ENCODE data around the gene DNAH8. TPM values are rescaled to one million over a fixed set of nuclear protein-coding genes. Genes with fewer than 3 reads are reported as not detected.

DNAH8 gene
- total RNA-seq, 2 experiments from 2014 or later, result 0.03 to 0.05 TPM

GRCh38 chr6:38815250-38815649 lies 100.1 kb downstream of the DNAH8 start:
- Mint-ChIP-seq H3K4me1 (no peaks in the 10 kb centered on the region), H3K27me3 (peaks cover 47% of the 10 kb centered on the region), H3K4me3 (no peak overlapping the region), H3K27ac (no peak overlapping the region), H3K9me3 (no peaks in the 10 kb centered on the region), H3K36me3 (ENCODE audit: low read depth) (no peaks in the 10 kb centered on the region)
- ChIA-PET CTCF (no interaction called here), POLR2A (no interaction called here)
- no peak for DNase-seq

GRCh38 chr6:38818691-38819090 lies 103.6 kb downstream of the DNAH8 start:
- H3K4me3 Mint-ChIP-seq, result no peak overlapping the region
- POLR2A ChIA-PET, result no interaction called here
- CTCF ChIA-PET, result no interaction called here
- DNase-seq, result no peak
- no peak overlapping the region for H3K27ac Mint-ChIP-seq
- H3K4me1 Mint-ChIP-seq, result no peaks in the 10 kb centered on the region
- peaks cover 31% of the 10 kb centered on the region for H3K27me3 Mint-ChIP-seq
- H3K36me3 Mint-ChIP-seq (ENCODE audit: low read depth), result no peaks in the 10 kb centered on the region
- no peaks in the 10 kb centered on the region for H3K9me3 Mint-ChIP-seq

- ChIA-PET POLR2A (no interaction called here), CTCF (no interaction called here)
- Mint-ChIP-seq H3K4me3 (no peak overlapping the region), H3K27ac (no peak overlapping the region), H3K4me1 (no peaks in the 10 kb centered on the region), H3K27me3 (peaks cover 18% of the 10 kb centered on the region), H3K9me3 (no peaks in the 10 kb centered on the region), H3K36me3 (ENCODE audit: low read depth) (no peaks in the 10 kb centered on the region)
- DNase-seq, result no peak
Measured at GRCh38 chr6:38822963-38823362, 107.9 kb downstream of the DNAH8 start.

GRCh38 chr6:38824243-38824894 lies 109.3 kb downstream of the DNAH8 start:
- no peak for DNase-seq
- POLR2A ChIA-PET, result no interaction called here
- no peak overlapping the region for H3K27ac Mint-ChIP-seq
- CTCF ChIA-PET, result interaction anchor here (0.7 kb wide), 1 partner anchor 51 kb away, joined by 3 read pairs; no protein-coding TSS in a partner anchor
- no peaks in the 10 kb centered on the region for H3K9me3 Mint-ChIP-seq
- no peaks in the 10 kb centered on the region for H3K4me1 Mint-ChIP-seq
- H3K36me3 Mint-ChIP-seq (ENCODE audit: low read depth), result no peaks in the 10 kb centered on the region
- H3K27me3 Mint-ChIP-seq, result peaks cover 24% of the 10 kb centered on the region
- H3K4me3 Mint-ChIP-seq, result no peak overlapping the region

GRCh38 chr6:38827024-38827423 lies 111.9 kb downstream of the DNAH8 start:
- peaks cover 3% of the 10 kb centered on the region for H3K9me3 Mint-ChIP-seq
- H3K27ac Mint-ChIP-seq, result no peak overlapping the region
- POLR2A ChIA-PET, result no interaction called here
- no peak for DNase-seq
- peaks cover 19% of the 10 kb centered on the region for H3K27me3 Mint-ChIP-seq
- CTCF ChIA-PET, result no interaction called here
- H3K36me3 Mint-ChIP-seq (ENCODE audit: low read depth), result no peaks in the 10 kb centered on the region
- no peaks in the 10 kb centered on the region for H3K4me1 Mint-ChIP-seq
- H3K4me3 Mint-ChIP-seq, result no peak overlapping the region

GRCh38 chr6:38831865-38832264 lies 116.8 kb downstream of the DNAH8 start:
- ChIA-PET CTCF (no interaction called here), POLR2A (no interaction called here)

GRCh38 chr6:38833320-38833719 lies 118.2 kb downstream of the DNAH8 start:
- DNase-seq, result no peak

More at GRCh38 chr6:38831865-38832264, 116.8 kb downstream of the DNAH8 start:
- peaks cover 21% of the 10 kb centered on the region for H3K27me3 Mint-ChIP-seq
- no peak for DNase-seq
- H3K4me1 Mint-ChIP-seq, result no peaks in the 10 kb centered on the region
- no peaks in the 10 kb centered on the region for H3K36me3 Mint-ChIP-seq (ENCODE audit: low read depth)
- no peak overlapping the region for H3K4me3 Mint-ChIP-seq
- no peak overlapping the region for H3K27ac Mint-ChIP-seq
- peaks cover 3% of the 10 kb centered on the region for H3K9me3 Mint-ChIP-seq

GRCh38 chr6:38836585-38836984 lies 121.5 kb downstream of the DNAH8 start:
- H3K27ac Mint-ChIP-seq, result no peak overlapping the region
- no peaks in the 10 kb centered on the region for H3K36me3 Mint-ChIP-seq (ENCODE audit: low read depth)
- no peaks in the 10 kb centered on the region for H3K9me3 Mint-ChIP-seq
- ChIA-PET CTCF (no interaction called here), POLR2A (no interaction called here)
- no peak for DNase-seq
- no peak overlapping the region for H3K4me3 Mint-ChIP-seq
- H3K4me1 Mint-ChIP-seq, result no peaks in the 10 kb centered on the region
- H3K27me3 Mint-ChIP-seq, result peaks cover 10% of the 10 kb centered on the region

More at GRCh38 chr6:38833320-38833719, 118.2 kb downstream of the DNAH8 start:
- no peaks in the 10 kb centered on the region for H3K4me1 Mint-ChIP-seq
- CTCF ChIA-PET, result no interaction called here
- POLR2A ChIA-PET, result no interaction called here
- H3K4me3 Mint-ChIP-seq, result no peak overlapping the region
- peaks cover 3% of the 10 kb centered on the region for H3K9me3 Mint-ChIP-seq
- H3K27me3 Mint-ChIP-seq, result peaks cover 23% of the 10 kb centered on the region
- no peak overlapping the region for H3K27ac Mint-ChIP-seq
- H3K36me3 Mint-ChIP-seq (ENCODE audit: low read depth), result no peaks in the 10 kb centered on the region

GRCh38 chr6:38837101-38837500 lies 122.0 kb downstream of the DNAH8 start:
- ChIA-PET POLR2A (no interaction called here), CTCF (no interaction called here)
- H3K27me3 Mint-ChIP-seq, result peaks cover 10% of the 10 kb centered on the region
- H3K4me3 Mint-ChIP-seq, result no peak overlapping the region
- no peaks in the 10 kb centered on the region for H3K36me3 Mint-ChIP-seq (ENCODE audit: low read depth)
- no peaks in the 10 kb centered on the region for H3K9me3 Mint-ChIP-seq
- no peaks in the 10 kb centered on the region for H3K4me1 Mint-ChIP-seq
- DNase-seq, result no peak
- no peak overlapping the region for H3K27ac Mint-ChIP-seq

GRCh38 chr6:38843798-38844197 lies 128.7 kb downstream of the DNAH8 start:
- Mint-ChIP-seq H3K4me1 (no peaks in the 10 kb centered on the region), H3K27me3 (peaks cover 6% of the 10 kb centered on the region), H3K27ac (no peak overlapping the region), H3K36me3 (ENCODE audit: low read depth) (no peaks in the 10 kb centered on the region), H3K9me3 (no peaks in the 10 kb centered on the region), H3K4me3 (no peak overlapping the region)
- DNase-seq, result no peak
- ChIA-PET CTCF (no interaction called here), POLR2A (no interaction called here)

GRCh38 chr6:38845931-38846330 lies 130.8 kb downstream of the DNAH8 start:
- no peak for DNase-seq
- Mint-ChIP-seq H3K27ac (no peak overlapping the region), H3K4me1 (no peaks in the 10 kb centered on the region), H3K36me3 (ENCODE audit: low read depth) (no peaks in the 10 kb centered on the region), H3K9me3 (no peaks in the 10 kb centered on the region), H3K27me3 (peaks cover 10% of the 10 kb centered on the region), H3K4me3 (no peak overlapping the region)
- ChIA-PET CTCF (no interaction called here), POLR2A (no interaction called here)

- H3K27ac Mint-ChIP-seq, result no peak overlapping the region
- ChIA-PET POLR2A (no interaction called here), CTCF (no interaction called here)
- H3K4me3 Mint-ChIP-seq, result no peak overlapping the region
- no peaks in the 10 kb centered on the region for H3K36me3 Mint-ChIP-seq (ENCODE audit: low read depth)
- DNase-seq, result no peak
- H3K9me3 Mint-ChIP-seq, result no peaks in the 10 kb centered on the region
- H3K4me1 Mint-ChIP-seq, result no peaks in the 10 kb centered on the region
- peaks cover 14% of the 10 kb centered on the region for H3K27me3 Mint-ChIP-seq
Measured at GRCh38 chr6:38846361-38846760, 131.2 kb downstream of the DNAH8 start.

- CTCF ChIA-PET, result no interaction called here
- peaks cover 16% of the 10 kb centered on the region for H3K27me3 Mint-ChIP-seq
Measured at GRCh38 chr6:38846844-38847243, 131.7 kb downstream of the DNAH8 start.

GRCh38 chr6:38847497-38847896 lies 132.4 kb downstream of the DNAH8 start:
- peaks cover 19% of the 10 kb centered on the region for H3K27me3 Mint-ChIP-seq
- ChIA-PET POLR2A (no interaction called here), CTCF (no interaction called here)
- no peak overlapping the region for H3K4me3 Mint-ChIP-seq
- no peaks in the 10 kb centered on the region for H3K9me3 Mint-ChIP-seq
- H3K27ac Mint-ChIP-seq, result no peak overlapping the region
- no peak for DNase-seq
- H3K36me3 Mint-ChIP-seq (ENCODE audit: low read depth), result no peaks in the 10 kb centered on the region
- H3K4me1 Mint-ChIP-seq, result no peaks in the 10 kb centered on the region

More at GRCh38 chr6:38846844-38847243, 131.7 kb downstream of the DNAH8 start:
- no peak overlapping the region for H3K27ac Mint-ChIP-seq
- DNase-seq, result no peak
- no peak overlapping the region for H3K4me3 Mint-ChIP-seq
- H3K4me1 Mint-ChIP-seq, result no peaks in the 10 kb centered on the region
- POLR2A ChIA-PET, result no interaction called here
- no peaks in the 10 kb centered on the region for H3K36me3 Mint-ChIP-seq (ENCODE audit: low read depth)
- H3K9me3 Mint-ChIP-seq, result no peaks in the 10 kb centered on the region

Data from activated CD4-positive, alpha-beta memory T cell treated with anti-CD3 and anti-CD28 coated beads, Interleukin-2, amount 10 ng/mL, durations not matched to agents 7 days and 5 days (primary cell).